ENCODE data around the gene RHBDD2. TPM values are rescaled to one million over a fixed set of nuclear protein-coding genes. Genes with fewer than 3 reads are reported as not detected.

RHBDD2 gene
- total and polyA plus RNA-seq, 9 of the 15 experiments (the other 6 are each of a cell fraction or from before 2014, with no cell fraction given) = 3.3 to 36.7 (median 17.9) TPM

DNA sequence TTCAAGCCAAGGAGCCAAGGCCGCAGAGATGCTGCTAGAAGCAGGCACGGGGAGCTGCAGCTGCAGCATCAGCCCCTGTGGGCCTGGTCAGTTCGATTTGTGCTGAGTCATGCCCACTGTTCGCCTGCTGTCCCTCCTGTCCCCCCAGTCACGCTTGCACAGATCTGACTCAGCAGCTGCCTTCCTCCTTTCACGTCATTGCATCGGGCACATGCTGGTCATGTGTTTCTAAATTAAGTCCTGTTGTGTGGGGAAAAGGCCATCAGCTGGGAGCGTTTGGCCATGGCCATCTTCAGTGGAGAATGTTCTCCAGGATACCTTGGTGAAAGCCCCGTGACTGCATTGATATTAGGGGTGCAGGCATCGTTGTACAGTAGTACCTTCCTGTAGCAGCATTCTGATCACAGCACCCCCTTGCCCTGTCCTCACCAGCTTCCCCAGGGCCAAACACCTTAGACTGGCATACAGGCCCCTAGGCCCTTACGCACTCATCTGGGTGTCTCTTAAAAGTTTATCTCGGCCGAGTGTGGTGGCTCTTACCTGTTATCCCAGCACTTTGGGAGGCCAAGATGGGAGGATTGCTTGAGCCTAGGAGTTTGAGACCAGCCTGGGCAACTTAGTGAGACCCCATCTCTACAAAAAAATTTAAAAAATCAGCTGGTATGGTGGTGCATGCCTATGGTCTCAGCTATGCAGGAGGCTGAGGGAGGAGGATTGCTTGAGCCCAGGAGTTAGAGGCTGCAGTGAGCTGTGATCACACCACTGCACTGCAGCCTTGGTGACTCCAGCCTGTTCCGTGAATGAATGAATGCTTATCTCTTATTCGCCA, 59.3 kb downstream of the RHBDD2 start (continued):
- peak; percentile 54 for TF ChIP-seq RNF2 (IDR thresholded peaks at IDR 0.05)
- TF ChIP-seq DMBX1 (CRISPR knock-in tag; IDR thresholded peaks at IDR 0.05; ENCODE audit: borderline replicate concordance) = no peak; the same call in none of the 2 replicates
- peak in 1 of 2 experiments; percentile 77; a peak in 2 of 3 replicates for TF ChIP-seq CBX3 (IDR thresholded peaks at IDR 0.05; ENCODE audit: borderline replicate concordance in 1 of 2, low read length in 2 of 2)
- TF ChIP-seq ZBTB7A (IDR thresholded peaks at IDR 0.05; ENCODE audit: borderline replicate concordance, control insufficient read depth, low read depth, low read length) = peak; percentile 30; the same call in 1 of the 2 replicates
- TF ChIP-seq RFX5 (IDR thresholded peaks at IDR 0.05; ENCODE audit: low read depth, low read length) = no peak
- TF ChIP-seq, protein P1, sequence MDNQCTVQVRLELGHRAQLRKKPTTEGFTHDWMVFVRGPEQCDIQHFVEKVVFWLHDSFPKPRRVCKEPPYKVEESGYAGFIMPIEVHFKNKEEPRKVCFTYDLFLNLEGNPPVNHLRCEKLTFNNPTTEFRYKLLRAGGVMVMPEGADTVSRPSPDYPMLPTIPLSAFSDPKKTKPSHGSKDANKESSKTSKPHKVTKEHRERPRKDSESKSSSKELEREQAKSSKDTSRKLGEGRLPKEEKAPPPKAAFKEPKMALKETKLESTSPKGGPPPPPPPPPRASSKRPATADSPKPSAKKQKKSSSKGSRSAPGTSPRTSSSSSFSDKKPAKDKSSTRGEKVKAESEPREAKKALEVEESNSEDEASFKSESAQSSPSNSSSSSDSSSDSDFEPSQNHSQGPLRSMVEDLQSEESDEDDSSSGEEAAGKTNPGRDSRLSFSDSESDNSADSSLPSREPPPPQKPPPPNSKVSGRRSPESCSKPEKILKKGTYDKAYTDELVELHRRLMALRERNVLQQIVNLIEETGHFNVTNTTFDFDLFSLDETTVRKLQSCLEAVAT (IDR thresholded peaks at IDR 0.05) = 0 out of 4 replicates have a peak, but pooled peaks of 1 of the 2 experiments have one; percentile 33
- TF ChIP-seq NEUROD1 (IDR thresholded peaks at IDR 0.05; ENCODE audit: borderline replicate concordance, low read depth, low read length, partially characterized antibody) = peak; percentile 65
- no peak for TF ChIP-seq AFF4 (CRISPR knock-in tag; IDR thresholded peaks at IDR 0.05)
- peak; percentile 95 for TF ChIP-seq NBN (IDR thresholded peaks at IDR 0.05; ENCODE audit: low read depth)
- TF ChIP-seq SMARCA5 (IDR thresholded peaks at IDR 0.05) = 0 out of 2 replicates have a peak, but pooled peaks have one; percentile 49
- TF ChIP-seq HSF4 (CRISPR knock-in tag; IDR thresholded peaks at IDR 0.05; ENCODE audit: borderline replicate concordance) = peak; percentile 74; the same call in 1 of the 2 replicates
- TF ChIP-seq, protein P2, sequence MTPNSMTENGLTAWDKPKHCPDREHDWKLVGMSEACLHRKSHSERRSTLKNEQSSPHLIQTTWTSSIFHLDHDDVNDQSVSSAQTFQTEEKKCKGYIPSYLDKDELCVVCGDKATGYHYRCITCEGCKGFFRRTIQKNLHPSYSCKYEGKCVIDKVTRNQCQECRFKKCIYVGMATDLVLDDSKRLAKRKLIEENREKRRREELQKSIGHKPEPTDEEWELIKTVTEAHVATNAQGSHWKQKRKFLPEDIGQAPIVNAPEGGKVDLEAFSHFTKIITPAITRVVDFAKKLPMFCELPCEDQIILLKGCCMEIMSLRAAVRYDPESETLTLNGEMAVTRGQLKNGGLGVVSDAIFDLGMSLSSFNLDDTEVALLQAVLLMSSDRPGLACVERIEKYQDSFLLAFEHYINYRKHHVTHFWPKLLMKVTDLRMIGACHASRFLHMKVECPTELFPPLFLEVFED (CRISPR knock-in tag; conservative IDR thresholded peaks at IDR 0.05) = 0 out of 2 replicates have a peak, but pooled peaks have one; percentile 4
- TF ChIP-seq JUNB (CRISPR knock-in tag; conservative IDR thresholded peaks at IDR 0.05) = peak; percentile 66; the same call in 1 of the 2 replicates
- TF ChIP-seq, protein P3, sequence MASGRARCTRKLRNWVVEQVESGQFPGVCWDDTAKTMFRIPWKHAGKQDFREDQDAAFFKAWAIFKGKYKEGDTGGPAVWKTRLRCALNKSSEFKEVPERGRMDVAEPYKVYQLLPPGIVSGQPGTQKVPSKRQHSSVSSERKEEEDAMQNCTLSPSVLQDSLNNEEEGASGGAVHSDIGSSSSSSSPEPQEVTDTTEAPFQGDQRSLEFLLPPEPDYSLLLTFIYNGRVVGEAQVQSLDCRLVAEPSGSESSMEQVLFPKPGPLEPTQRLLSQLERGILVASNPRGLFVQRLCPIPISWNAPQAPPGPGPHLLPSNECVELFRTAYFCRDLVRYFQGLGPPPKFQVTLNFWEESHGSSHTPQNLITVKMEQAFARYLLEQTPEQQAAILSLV (tag; IDR thresholded peaks at IDR 0.05) = peak; percentile 64; the same call in 1 of the 2 replicates
- peak; percentile 37; the same call in 1 of the 2 replicates for TF ChIP-seq GABPA (tag; conservative IDR thresholded peaks at IDR 0.05; ENCODE audit: low read depth)
- 0 out of 2 replicates have a peak, but pooled peaks have one; percentile 37 for TF ChIP-seq BRD4 (IDR thresholded peaks at IDR 0.05)
- TF ChIP-seq, protein P4, sequence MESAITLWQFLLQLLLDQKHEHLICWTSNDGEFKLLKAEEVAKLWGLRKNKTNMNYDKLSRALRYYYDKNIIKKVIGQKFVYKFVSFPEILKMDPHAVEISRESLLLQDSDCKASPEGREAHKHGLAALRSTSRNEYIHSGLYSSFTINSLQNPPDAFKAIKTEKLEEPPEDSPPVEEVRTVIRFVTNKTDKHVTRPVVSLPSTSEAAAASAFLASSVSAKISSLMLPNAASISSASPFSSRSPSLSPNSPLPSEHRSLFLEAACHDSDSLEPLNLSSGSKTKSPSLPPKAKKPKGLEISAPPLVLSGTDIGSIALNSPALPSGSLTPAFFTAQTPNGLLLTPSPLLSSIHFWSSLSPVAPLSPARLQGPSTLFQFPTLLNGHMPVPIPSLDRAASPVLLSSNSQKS (CRISPR knock-in tag; IDR thresholded peaks at IDR 0.05) = no peak

Data from K562 (cell line).